GM18951 (cell line): Measurements from ENCODE around the gene SFSWAP.
"Not testable (repeated sequence)": the region's sequence is repeated elsewhere in the genome, so short reads cannot be mapped to it uniquely, and the experiment has no call there.

Source experiments
- POLR2A ChIP-seq: IDR thresholded peaks from 4 replicates; pipeline ENCODE4 v1.6.1; 2011; ENCODE audit warnings: mild to moderate bottlenecking; ENCODE audit not compliant: insufficient read length, insufficient read depth; ENCODE audit errors: extremely low read depth
- in situ Hi-C: fragments of 300-500 bp; cut with MboI; formaldehyde crosslinking; loops from one replicate; pipeline ENCODE4 v1.12.0; 2022; ENCODE audit warnings: low sequenced_read_pairs, mixed read lengths, inconsistent platforms; ENCODE audit not compliant: unreplicated experiment

Gene SFSWAP

GRCh38 chr12:131803961-131804521 lies 93.2 kb downstream of the SFSWAP start:
- in situ Hi-C loops: no loop called here
- no peak for TF ChIP-seq POLR2A

DNA sequence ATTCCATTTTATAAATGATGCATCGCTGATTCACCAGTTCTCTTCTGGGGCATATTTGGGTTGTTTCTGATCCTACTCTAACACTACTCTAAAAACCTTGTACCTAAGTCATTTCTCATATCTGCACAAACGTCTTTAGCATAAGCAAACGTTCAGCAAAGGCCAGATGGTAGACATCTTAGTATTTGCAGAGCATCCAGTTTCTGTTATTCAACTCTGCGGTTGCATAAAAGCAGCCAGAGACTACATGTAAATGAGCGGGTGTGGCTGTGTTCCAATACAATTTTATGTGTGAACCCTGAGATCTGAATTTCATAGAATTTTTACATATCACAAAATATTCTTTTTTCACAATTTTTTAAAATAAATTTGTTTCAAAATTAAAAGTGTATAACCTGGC lies 94.5 kb downstream of the SFSWAP start:
- in situ Hi-C loops: no loop called here
- no peak for TF ChIP-seq POLR2A

GRCh38 chr12:131806674-131807073 lies 95.8 kb downstream of the SFSWAP start:
- TF ChIP-seq POLR2A: no peak
- in situ Hi-C loops: no loop called here

GRCh38 chr12:131808744-131809371 lies 98.0 kb downstream of the SFSWAP start:
- in situ Hi-C loops: no loop called here
- TF ChIP-seq POLR2A: no peak

DNA sequence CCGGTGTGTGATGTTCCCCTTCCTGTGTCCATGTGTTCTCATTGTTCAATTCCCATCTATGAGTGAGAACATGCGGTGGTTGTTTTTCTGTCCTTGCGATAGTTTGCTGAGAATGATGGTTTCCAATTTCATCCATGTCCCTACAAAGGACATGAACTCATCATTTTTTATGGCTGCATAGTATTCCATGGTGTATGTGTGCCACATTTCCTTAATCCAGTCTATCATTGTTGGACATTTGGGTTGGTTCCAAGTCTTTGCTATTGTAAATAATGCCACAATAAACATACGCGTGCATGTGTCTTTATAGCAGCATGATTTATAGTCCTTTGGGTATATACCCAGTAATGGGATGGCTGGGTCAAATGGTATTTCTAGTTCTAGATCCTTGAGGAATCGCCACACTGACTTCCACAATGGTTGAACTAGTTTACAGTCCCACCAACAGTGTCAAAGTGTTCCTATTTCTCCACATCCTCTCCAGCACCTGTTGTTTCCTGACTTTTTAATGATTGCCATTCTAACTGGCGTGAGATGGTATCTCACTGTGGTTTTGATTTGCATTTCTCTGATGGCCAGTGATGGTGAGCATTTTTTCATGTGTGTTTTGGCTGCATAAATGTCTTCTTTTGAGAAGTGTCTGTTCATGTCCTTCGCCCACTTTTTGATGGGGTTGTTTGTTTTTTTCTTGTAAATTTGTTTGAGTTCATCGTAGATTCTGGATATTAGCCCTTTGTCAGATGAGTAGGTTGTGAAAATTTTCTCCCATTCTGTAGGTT lies 98.8 kb downstream of the SFSWAP start:
- in situ Hi-C loops: not testable (repeated sequence)

DNA sequence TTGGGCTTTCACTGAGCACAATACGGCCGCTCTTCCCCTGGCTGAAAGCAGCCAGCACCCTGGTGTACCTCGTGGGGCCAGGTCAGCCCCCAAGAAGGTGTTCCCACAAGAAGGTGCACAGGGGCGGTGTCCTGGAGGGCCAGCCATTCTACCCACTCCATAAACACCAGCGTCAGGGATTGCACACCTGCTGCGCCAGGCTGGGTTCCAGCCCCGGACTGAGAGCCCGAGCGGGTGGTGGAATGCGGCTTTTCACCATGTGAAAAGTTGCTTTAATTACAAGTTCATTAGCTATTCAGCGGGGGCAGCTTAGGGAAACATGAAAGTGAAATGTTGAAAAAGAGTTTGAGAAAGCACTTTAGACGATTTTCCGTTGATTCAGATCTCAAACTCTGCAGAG lies 99.8 kb downstream of the SFSWAP start:
- TF ChIP-seq POLR2A: no peak
- in situ Hi-C loops: no loop called here

DNA sequence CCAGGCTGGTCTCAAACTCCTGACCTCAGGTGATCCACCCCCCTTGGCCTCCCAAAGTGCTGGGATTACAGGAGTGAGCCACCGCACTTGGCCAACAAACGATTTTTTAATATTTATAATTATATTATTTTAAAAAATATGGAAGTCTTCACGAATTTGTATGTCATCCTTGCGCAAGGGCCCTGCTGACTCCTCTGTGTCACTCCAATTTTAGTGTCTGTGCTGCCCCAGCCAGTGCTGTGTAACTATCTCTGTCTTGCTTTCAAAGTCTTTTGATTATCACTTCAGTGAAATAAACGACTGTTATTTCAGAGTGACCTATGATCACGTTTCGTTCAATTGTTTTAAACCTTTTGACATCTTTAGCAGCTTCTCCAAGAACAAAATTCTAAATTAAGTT lies 104.2 kb downstream of the SFSWAP start:
- no peak for TF ChIP-seq POLR2A
- in situ Hi-C loops: no loop called here

GRCh38 chr12:131816495-131816894 lies 105.6 kb downstream of the SFSWAP start:
- no peak for TF ChIP-seq POLR2A
- in situ Hi-C loops: no loop called here

- no peak for TF ChIP-seq POLR2A
- in situ Hi-C loops: no loop called here
Observed at GRCh38 chr12:131817241-131817640, 106.4 kb downstream of the SFSWAP start.

DNA sequence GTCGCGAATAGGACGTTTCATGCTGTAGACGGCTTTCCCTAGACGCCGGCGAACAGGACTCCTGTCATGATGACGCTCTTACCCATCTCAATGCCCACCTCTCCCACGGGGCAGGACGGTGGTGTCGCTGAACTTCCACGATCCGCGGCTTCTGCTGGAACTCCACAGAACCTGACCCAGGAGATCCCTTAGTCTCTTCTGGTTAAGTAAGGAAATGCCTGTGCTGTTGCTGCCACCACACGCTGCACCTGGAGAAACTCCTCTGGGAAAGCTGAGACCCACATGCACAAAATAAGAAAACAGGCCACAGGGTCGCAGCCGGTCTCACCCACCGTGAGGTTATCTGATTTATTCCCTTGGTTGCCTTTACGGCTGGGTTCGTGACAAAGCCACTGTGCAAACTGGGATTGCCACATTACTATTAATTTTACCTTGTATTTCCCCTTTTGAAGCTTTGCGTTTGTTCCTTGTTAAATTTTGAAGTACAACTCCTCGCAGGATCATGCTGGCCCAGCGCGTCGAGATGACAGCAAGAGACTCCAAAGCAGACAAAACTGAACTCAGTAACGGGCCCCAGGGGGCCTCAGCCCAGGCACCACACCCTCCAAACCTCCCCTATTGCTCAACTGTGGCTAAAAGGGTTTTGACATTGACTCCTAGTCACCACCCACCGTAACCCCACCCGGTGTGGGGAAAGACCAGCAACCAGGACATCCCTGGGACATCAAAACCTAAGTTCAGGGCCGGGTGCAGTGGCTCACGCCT lies 108.1 kb downstream of the SFSWAP start:
- in situ Hi-C loops: no loop called here
- TF ChIP-seq POLR2A: no peak

DNA sequence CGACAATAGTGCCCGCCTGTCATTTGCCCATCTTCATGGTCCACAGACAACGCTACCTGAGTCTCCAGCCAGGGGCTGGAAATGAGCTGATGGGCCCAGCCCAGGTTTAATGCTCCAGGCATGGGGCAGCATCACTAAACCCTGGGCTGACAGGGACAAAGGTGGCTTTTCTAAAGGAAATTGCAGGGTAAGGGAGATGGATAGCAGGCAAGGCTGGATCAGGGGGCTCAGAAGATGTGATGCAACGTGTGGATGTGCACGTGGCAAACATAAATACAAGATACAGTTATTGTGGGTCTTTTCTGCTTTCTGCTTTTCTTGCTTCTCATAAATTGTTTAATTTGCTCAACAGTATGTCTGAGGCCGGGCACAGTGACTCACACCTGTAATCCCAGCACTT lies 113.6 kb downstream of the SFSWAP start:
- in situ Hi-C loops: no loop called here
- no peak for TF ChIP-seq POLR2A

- TF ChIP-seq POLR2A: no peak
- in situ Hi-C loops: no loop called here
Observed at GRCh38 chr12:131825146-131825892, 114.4 kb downstream of the SFSWAP start.

DNA sequence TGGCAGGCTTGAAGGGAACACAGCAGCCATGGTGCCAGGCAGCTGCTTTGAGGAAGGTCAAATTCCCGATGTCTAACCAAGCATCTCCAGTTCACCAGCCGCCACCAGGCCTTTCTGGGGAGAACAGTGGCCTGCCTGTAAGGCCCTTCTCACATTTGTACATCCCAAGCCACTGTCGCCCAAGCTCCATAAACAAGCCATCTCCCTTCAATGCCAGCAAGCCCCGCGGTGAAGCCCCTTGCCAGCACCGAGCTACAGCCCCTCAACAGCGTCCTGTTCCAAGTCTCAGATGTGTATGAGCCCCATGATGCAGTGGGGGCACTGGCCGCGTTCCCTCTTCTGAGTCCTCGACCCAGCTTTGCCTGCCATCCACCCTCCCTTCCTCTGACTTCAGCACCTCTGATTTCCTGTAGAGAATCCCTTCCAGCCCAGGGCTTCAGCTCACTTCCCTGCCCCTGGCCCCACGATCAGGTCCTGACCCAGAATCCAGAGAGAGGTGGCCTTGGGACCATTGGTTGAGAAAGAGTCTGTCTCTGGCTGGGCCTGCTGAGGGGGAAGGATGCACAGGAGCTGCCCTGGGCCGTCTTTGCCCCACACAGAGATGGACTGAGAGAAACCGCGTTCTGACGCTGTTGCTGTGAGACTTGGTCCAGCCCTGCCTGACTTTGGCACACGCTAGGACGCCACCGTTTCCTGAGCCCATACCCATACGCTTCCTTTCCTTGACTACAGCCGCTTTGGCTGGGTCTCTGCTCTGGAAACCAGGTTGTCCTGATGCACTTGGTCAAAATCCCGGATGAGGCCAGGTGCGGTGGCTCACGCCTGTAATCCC lies 115.4 kb downstream of the SFSWAP start:
- TF ChIP-seq POLR2A: no peak
- in situ Hi-C loops: no loop called here
